Kidney epithelial cell (primary cell): ENCODE measurements around the gene NEIL1. TPM values are rescaled to one million over a fixed set of nuclear protein-coding genes. Genes with fewer than 3 reads are reported as not detected.
"Not testable (repeated sequence)": the region's sequence is repeated elsewhere in the genome, so short reads cannot be mapped to it uniquely, and the experiment has no call there.

Experiments
- DNase-seq: peaks from one replicate; pipeline ENCODE4 v3.0.0-alpha.2; 2010; ENCODE audit warnings: low read depth
- H3K27me3 ChIP-seq: 2 replicates; pipeline ENCODE4 v1.6.0; 2011; ENCODE audit warnings: low read length; ENCODE audit not compliant: control insufficient read depth, insufficient read depth
- H3K36me3 ChIP-seq: 2 replicates; pipeline ENCODE4 v1.5.1; 2011; ENCODE audit warnings: low read length; ENCODE audit not compliant: control insufficient read depth, insufficient read depth
- H3K4me3 ChIP-seq: 2 replicates; pipeline ENCODE4 v1.5.1; 2011; ENCODE audit warnings: low read depth, mild to moderate bottlenecking, control low read depth, low read length
- CTCF ChIP-seq: IDR thresholded peaks from 2 replicates; pipeline ENCODE4 v1.5.1; 2011; ENCODE audit warnings: mild to moderate bottlenecking, moderate library complexity, low read length, control low read depth, inconsistent platforms; ENCODE audit not compliant: insufficient read depth, poor library complexity, severe bottlenecking
- total RNA-seq: library from RNA; depleted of rRNA; stranded (reverse); fragments of >200 nt; gene quantifications from 2 replicates; pipeline ENCODE4 v1.2.3, GENCODE V29; 2015

NEIL1 gene
- total RNA-seq, 1 donor from 2014 or later, result 6.1 TPM

GRCh38 chr15:75307778-75308390, 39.0 kb upstream of the NEIL1 start:
- no peak for DNase-seq
- TF ChIP-seq CTCF, result peak; percentile 55
- H3K36me3 ChIP-seq, result no peaks in the 10 kb centered on the region
- H3K27me3 ChIP-seq, result peaks cover 7% of the 10 kb centered on the region
- no peak overlapping the region for H3K4me3 ChIP-seq

GRCh38 chr15:75309711-75310110, 37.1 kb upstream of the NEIL1 start:
- DNase-seq, result no peak
- Histone ChIP-seq H3K36me3 (no peaks in the 10 kb centered on the region), H3K27me3 (peaks cover 3% of the 10 kb centered on the region), H3K4me3 (no peak overlapping the region)
- no peak for TF ChIP-seq CTCF

- not testable (repeated sequence) for H3K36me3 ChIP-seq, H3K27me3 ChIP-seq, H3K4me3 ChIP-seq, DNase-seq
These were observed 34.3 kb upstream of the NEIL1 start for GRCh38 chr15:75312548-75312947.

GRCh38 chr15:75313116-75313845, 33.6 kb upstream of the NEIL1 start:
- DNase-seq, result no peak
- no peak overlapping the region for H3K4me3 ChIP-seq
- TF ChIP-seq CTCF, result no peak
- H3K27me3 ChIP-seq, result no peaks in the 10 kb centered on the region
- H3K36me3 ChIP-seq, result no peaks in the 10 kb centered on the region

GRCh38 chr15:75314552-75315290, 32.1 kb upstream of the NEIL1 start:
- no peaks in the 10 kb centered on the region for H3K36me3 ChIP-seq
- no peaks in the 10 kb centered on the region for H3K27me3 ChIP-seq
- TF ChIP-seq CTCF, result no peak
- DNase-seq, result no peak
- H3K4me3 ChIP-seq, result no peak overlapping the region

GRCh38 chr15:75319231-75319897, 27.5 kb upstream of the NEIL1 start:
- H3K27me3 ChIP-seq, H3K4me3 ChIP-seq, DNase-seq, H3K36me3 ChIP-seq: not testable (repeated sequence)
